ENCODE results near the gene ATOH8.

The ATOH8 gene

GRCh38 chr2:85734015-85734414 is 19.8 kb upstream of the ATOH8 start:
- H3K27ac ChIP-seq, result no peak overlapping the region
- TF ChIP-seq CTCF (conservative IDR thresholded peaks at IDR 0.05), result no peak

- TF ChIP-seq CTCF (conservative IDR thresholded peaks at IDR 0.05), result no peak
- no peak overlapping the region for H3K27ac ChIP-seq
Observed at GRCh38 chr2:85734942-85735608, 18.7 kb upstream of the ATOH8 start.

- no peak for TF ChIP-seq CTCF (conservative IDR thresholded peaks at IDR 0.05)
- no peak overlapping the region for H3K27ac ChIP-seq
Observed at GRCh38 chr2:85735691-85736090, 18.1 kb upstream of the ATOH8 start.

GRCh38 chr2:85736456-85737355 is 17.1 kb upstream of the ATOH8 start:
- no peak overlapping the region for H3K27ac ChIP-seq
- no peak for TF ChIP-seq CTCF (conservative IDR thresholded peaks at IDR 0.05)

GRCh38 chr2:85737481-85737880 is 16.3 kb upstream of the ATOH8 start:
- H3K27ac ChIP-seq, result no peak overlapping the region
- TF ChIP-seq CTCF (conservative IDR thresholded peaks at IDR 0.05), result no peak

- no peak overlapping the region for H3K27ac ChIP-seq
- no peak for TF ChIP-seq CTCF (conservative IDR thresholded peaks at IDR 0.05)
Observed at GRCh38 chr2:85737961-85738360, 15.8 kb upstream of the ATOH8 start.

GRCh38 chr2:85740193-85740592 is 13.6 kb upstream of the ATOH8 start:
- TF ChIP-seq CTCF (conservative IDR thresholded peaks at IDR 0.05), result no peak
- H3K27ac ChIP-seq, result peak overlapping the region; percentile 95; the same call in 1 of the 2 replicates

Data from VCaP (cell line).